Fibroblast of lung (primary cell): ENCODE results near the gene ENTPD3.

ENCODE experiments used
- EZH2 ChIP-seq: IDR thresholded peaks from 2 replicates; pipeline ENCODE4 v1.5.1; 2012; ENCODE audit warnings: low read length, control low read depth, mild to moderate bottlenecking; ENCODE audit errors: missing control alignments
- TF ChIP-seq, protein P1 (sequence below), 2 donors: IDR thresholded peaks in 1 of 2; conservative IDR thresholded peaks in 1 of 2; 1 replicate in 1 of 2; 2 replicates in 1 of 2; pipeline ENCODE4 v1.5.1; 2011 to 2012; ENCODE audit warnings: low read length in 2 of 2, control low read depth in 1 of 2, inconsistent platforms in 1 of 2, low read depth in 1 of 2, mild to moderate bottlenecking in 1 of 2

- TF ChIP-seq EZH2, result no peak
- TF ChIP-seq, protein P1, sequence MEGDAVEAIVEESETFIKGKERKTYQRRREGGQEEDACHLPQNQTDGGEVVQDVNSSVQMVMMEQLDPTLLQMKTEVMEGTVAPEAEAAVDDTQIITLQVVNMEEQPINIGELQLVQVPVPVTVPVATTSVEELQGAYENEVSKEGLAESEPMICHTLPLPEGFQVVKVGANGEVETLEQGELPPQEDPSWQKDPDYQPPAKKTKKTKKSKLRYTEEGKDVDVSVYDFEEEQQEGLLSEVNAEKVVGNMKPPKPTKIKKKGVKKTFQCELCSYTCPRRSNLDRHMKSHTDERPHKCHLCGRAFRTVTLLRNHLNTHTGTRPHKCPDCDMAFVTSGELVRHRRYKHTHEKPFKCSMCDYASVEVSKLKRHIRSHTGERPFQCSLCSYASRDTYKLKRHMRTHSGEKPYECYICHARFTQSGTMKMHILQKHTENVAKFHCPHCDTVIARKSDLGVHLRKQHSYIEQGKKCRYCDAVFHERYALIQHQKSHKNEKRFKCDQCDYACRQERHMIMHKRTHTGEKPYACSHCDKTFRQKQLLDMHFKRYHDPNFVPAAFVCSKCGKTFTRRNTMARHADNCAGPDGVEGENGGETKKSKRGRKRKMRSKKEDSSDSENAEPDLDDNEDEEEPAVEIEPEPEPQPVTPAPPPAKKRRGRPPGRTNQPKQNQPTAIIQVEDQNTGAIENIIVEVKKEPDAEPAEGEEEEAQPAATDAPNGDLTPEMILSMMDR (conservative IDR thresholded peaks at IDR 0.05 in 1 of 2, IDR thresholded peaks at IDR 0.05 in 1 of 2; ENCODE audit: low read depth in 1 of 2, low read length in 2 of 2), result no peak
Measured at GRCh38 chr3:40397129-40397528, 10.1 kb downstream of the ENTPD3 start.
